HG02970 (cell line): Measurements from ENCODE around the gene OST4.

Source experiments
- ATAC-seq: cut with Tn5 transposase; IDR thresholded peaks from one replicate; pipeline ENCODE4 v1.9.1; 2021; ENCODE audit warnings: mild to moderate bottlenecking, moderate library complexity, moderate number of reproducible peaks; ENCODE audit not compliant: unreplicated experiment, low FRiP score

Gene OST4

GRCh38 chr2:27058210-27058609, 13.2 kb downstream of the OST4 start:
- no peak for ATAC-seq

- no peak for ATAC-seq
Observed at GRCh38 chr2:27057184-27057583, 14.3 kb downstream of the OST4 start.

- no peak for ATAC-seq
Observed at GRCh38 chr2:27054721-27055120, 16.7 kb downstream of the OST4 start.

- no peak for ATAC-seq
Observed at GRCh38 chr2:27053776-27054175, 17.7 kb downstream of the OST4 start.

- no peak for ATAC-seq
Observed at GRCh38 chr2:27053321-27053720, 18.1 kb downstream of the OST4 start.

GRCh38 chr2:27051902-27052645, 19.4 kb downstream of the OST4 start:
- no peak for ATAC-seq

GRCh38 chr2:27050996-27051901, 20.2 kb downstream of the OST4 start, which contains the start of gene AGBL5:
Gene AGBL5 (plus strand): TSS chr2:27051668. CDS start chr2:27052959, 1,291 bp downstream.
- ATAC-seq, result peak; percentile 63

GRCh38 chr2:27050281-27050995, 21.0 kb downstream of the OST4 start:
- ATAC-seq, result peak; percentile 51

GRCh38 chr2:27049422-27050280, 21.8 kb downstream of the OST4 start:
- ATAC-seq, result peak; percentile 19

- ATAC-seq, result no peak
Observed at GRCh38 chr2:27042985-27043634, 28.3 kb downstream of the OST4 start.

GRCh38 chr2:27042159-27042661, 29.2 kb downstream of the OST4 start:
- ATAC-seq, result no peak

- ATAC-seq, result no peak
Observed at GRCh38 chr2:27041752-27042151, 29.7 kb downstream of the OST4 start.

GRCh38 chr2:27040282-27040681, 31.2 kb downstream of the OST4 start:
- ATAC-seq, result no peak

GRCh38 chr2:27039871-27040270, 31.6 kb downstream of the OST4 start:
- ATAC-seq, result no peak

- ATAC-seq, result no peak
Observed at GRCh38 chr2:27039426-27039825, 32.0 kb downstream of the OST4 start.

- no peak for ATAC-seq
Observed at GRCh38 chr2:27038631-27039339, 32.7 kb downstream of the OST4 start.

GRCh38 chr2:27038012-27038411, 33.4 kb downstream of the OST4 start:
- no peak for ATAC-seq

- ATAC-seq, result no peak
Observed at GRCh38 chr2:27033253-27033852, 38.1 kb downstream of the OST4 start.
